ENCODE measurements around the gene CD48. TPM values are rescaled to one million over a fixed set of nuclear protein-coding genes. Genes with fewer than 3 reads are reported as not detected.

Gene CD48
- total and polyA plus RNA-seq, 7 donors = 2.9 to 112 (median 4.5) TPM

- Histone ChIP-seq H3K4me1 (no peaks in the 10 kb centered on the region), H3K27ac (no peak overlapping the region), H3K9me3 (no peaks in the 10 kb centered on the region), H3K27me3 (no peaks in the 10 kb centered on the region), H3K4me3 (no peak overlapping the region), H3K36me3 (no peaks in the 10 kb centered on the region)
- 89 to 90% methylated on average over 17 of the region's 17 CpGs for WGBS, 2 donors
- intact Hi-C loops (cut with DNase I) = no loop called here
- DNase-seq = no peak
- TF ChIP-seq CTCF (IDR thresholded peaks at IDR 0.05) = no peak
- no peak for TF ChIP-seq EP300 (IDR thresholded peaks at IDR 0.05)
- no peak for TF ChIP-seq POLR2AphosphoS5 (IDR thresholded peaks at IDR 0.05)
- no peak for TF ChIP-seq POLR2A (IDR thresholded peaks at IDR 0.05)
Observed at GRCh38 chr1:160634543-160635491, 76.8 kb downstream of the CD48 start.

GRCh38 chr1:160633330-160633903 lies 78.2 kb downstream of the CD48 start:
- H3K36me3 ChIP-seq = no peaks in the 10 kb centered on the region
- intact Hi-C loops (cut with DNase I) = no loop called here
- H3K4me3 ChIP-seq = no peak overlapping the region
- TF ChIP-seq POLR2AphosphoS5 (IDR thresholded peaks at IDR 0.05) (no peak), POLR2A (IDR thresholded peaks at IDR 0.05) (no peak), EP300 (IDR thresholded peaks at IDR 0.05) (no peak), CTCF (IDR thresholded peaks at IDR 0.05) (no peak)
- 46 to 51% methylated on average over 2 of the region's 2 CpGs for WGBS, 2 donors
- no peaks in the 10 kb centered on the region for H3K4me1 ChIP-seq
- H3K27ac ChIP-seq = no peak overlapping the region
- H3K27me3 ChIP-seq = no peaks in the 10 kb centered on the region
- no peak for DNase-seq
- no peaks in the 10 kb centered on the region for H3K9me3 ChIP-seq

- no peaks in the 10 kb centered on the region for H3K4me1 ChIP-seq
- no peak for TF ChIP-seq CTCF (IDR thresholded peaks at IDR 0.05)
- H3K4me3 ChIP-seq = no peak overlapping the region
- H3K27me3 ChIP-seq = no peaks in the 10 kb centered on the region
- 81 to 90% methylated on average over 6 of the region's 6 CpGs for WGBS, 2 donors
- intact Hi-C loops (cut with DNase I) = no loop called here
- H3K9me3 ChIP-seq = no peaks in the 10 kb centered on the region
- no peak for DNase-seq
- no peaks in the 10 kb centered on the region for H3K36me3 ChIP-seq
- H3K27ac ChIP-seq = no peak overlapping the region
Observed at GRCh38 chr1:160631983-160632625, 79.5 kb downstream of the CD48 start.

GRCh38 chr1:160630523-160631451 lies 80.8 kb downstream of the CD48 start:
- TF ChIP-seq POLR2AphosphoS5 (IDR thresholded peaks at IDR 0.05) (no peak), EP300 (IDR thresholded peaks at IDR 0.05) (no peak), CTCF (IDR thresholded peaks at IDR 0.05) (no peak), POLR2A (IDR thresholded peaks at IDR 0.05) (no peak)
- Histone ChIP-seq H3K4me3 (no peak overlapping the region), H3K27ac (no peak overlapping the region), H3K36me3 (no peaks in the 10 kb centered on the region), H3K27me3 (no peaks in the 10 kb centered on the region), H3K9me3 (no peaks in the 10 kb centered on the region), H3K4me1 (no peaks in the 10 kb centered on the region)
- WGBS, 2 donors = 62 to 68% methylated on average over 9 of the region's 9 CpGs
- intact Hi-C loops (cut with DNase I) = no loop called here
- no peak for DNase-seq
